HT1080 (cell line): Measurements from ENCODE around the gene CLDN1. TPM values are rescaled to one million over a fixed set of nuclear protein-coding genes. Genes with fewer than 3 reads are reported as not detected.

ENCODE experiments used
- DNase-seq: peaks from one replicate; pipeline ENCODE4 v3.0.0-alpha.2; 2015; ENCODE audit warnings: low read depth
- total RNA-seq: library from RNA; depleted of rRNA; stranded (reverse); fragments of >200 nt; shearing (Covaris generic); gene quantifications from 2 replicates; pipeline ENCODE4 v1.2.3, GENCODE V29; 2014

Gene CLDN1
- total RNA-seq, 1 experiment from 2014 or later = 0.37 TPM

DNA sequence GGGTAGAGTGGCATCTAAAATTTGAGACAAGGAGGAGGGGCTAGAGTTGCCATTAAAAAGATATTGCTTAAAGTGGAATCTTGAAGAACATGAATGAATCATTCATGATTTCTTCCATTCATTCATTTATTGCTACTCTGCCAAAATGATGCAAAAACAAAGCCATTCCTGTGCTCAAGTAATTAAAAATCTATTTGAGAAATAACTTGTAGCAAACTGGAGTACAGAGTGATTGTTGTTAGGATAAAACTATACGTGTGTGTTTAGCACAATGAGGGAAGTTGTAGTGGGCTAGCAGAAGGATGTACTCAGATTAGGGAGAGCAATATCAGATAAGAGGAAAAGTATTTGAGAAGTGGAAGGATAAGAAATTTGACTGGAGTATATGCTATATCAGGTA, 11.7 kb upstream of the CLDN1 start:
- DNase-seq = no peak

DNA sequence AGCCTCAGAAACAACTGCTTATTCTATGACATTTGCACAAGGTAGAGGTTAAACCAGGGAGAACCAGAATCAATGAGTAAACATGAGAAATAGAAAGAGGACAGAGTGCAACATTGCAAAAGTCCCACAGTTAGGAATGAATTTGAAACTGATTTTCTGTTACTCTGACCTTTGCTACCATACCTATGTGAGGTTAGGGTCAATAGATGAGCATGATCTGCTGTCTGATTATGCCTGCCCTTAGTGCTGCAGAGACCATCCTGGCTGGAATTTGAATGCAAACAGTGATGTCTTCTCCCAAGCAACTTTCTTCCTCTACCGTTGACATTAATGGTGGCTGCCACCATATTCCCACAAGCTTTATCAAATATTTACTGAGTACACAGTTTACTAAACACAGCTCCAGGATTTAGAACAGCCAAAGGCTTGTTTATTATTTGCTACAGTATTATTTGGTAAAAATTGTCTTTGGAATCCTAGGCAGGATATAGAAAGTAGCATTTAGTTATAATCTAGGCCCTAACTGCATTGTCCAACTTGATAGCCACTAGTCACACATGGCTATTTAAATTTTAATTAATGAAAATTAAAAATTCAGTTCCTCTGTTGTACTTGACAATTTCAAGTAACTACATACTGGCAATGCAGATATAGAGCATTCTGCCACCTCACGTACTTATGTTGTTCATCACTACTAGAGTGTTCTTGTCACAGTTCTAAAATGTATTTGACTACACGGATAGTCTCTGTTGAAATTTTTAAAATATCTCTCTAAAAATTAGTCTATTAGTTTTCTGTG, 8.9 kb upstream of the CLDN1 start:
- no peak for DNase-seq

DNA sequence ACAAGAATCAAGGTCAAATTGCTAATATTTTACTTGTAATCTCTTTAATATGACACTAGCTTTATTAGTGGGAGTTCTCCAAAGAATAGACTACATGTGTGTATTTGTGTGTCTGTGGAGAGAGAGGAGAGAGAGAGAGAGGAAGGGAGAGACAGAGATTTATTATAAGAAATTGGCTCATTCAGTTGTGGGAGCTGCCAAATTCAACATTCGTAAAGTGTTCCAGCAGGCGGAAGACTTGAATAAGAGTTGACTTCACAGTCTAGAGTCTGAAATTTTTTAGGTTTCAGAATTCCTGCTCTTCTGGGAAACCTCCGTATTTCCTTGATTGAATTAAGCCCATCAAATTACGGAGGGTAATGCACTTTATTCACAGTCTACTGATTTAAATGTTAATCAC, 4.7 kb upstream of the CLDN1 start:
- DNase-seq = no peak

DNA sequence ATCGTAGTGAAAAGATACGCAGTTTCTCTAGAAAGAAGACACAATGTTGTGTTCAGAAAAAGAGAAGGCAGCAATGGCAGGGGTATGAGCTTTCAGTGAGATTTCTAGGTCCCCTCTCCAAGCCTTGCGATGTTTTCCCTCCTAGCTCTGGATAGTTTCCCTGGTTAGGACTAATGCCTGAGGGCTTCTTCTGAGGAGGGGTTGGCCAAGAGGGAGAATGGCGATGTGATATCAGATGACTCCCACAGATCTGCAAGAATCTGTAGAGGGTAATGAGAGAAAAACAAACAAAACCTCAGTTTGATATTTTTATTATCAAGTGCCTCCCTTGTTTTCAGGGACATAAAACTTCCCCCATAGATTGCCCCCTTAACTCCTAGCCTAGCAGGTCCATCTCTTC, 4.1 kb upstream of the CLDN1 start:
- DNase-seq = no peak

DNA sequence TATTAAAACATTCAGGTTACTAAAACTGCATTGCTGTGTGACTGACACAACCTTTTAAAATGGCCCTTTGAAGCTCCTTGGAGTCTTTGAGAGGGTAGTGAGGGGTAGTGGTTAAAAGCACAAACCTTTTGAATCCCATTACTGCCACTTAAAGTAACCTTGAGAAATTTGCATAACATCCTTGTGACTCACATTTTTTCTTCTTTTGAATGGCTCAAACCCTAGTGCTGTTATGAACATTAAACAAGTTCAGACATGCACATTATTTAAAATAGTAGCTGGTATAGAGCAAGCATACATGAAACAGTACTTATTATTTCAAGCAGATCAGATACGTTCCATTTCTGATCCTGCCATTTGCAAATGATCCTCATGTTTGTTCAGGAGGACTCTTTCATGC, 3.7 kb upstream of the CLDN1 start:
- DNase-seq = peak; percentile 27

DNA sequence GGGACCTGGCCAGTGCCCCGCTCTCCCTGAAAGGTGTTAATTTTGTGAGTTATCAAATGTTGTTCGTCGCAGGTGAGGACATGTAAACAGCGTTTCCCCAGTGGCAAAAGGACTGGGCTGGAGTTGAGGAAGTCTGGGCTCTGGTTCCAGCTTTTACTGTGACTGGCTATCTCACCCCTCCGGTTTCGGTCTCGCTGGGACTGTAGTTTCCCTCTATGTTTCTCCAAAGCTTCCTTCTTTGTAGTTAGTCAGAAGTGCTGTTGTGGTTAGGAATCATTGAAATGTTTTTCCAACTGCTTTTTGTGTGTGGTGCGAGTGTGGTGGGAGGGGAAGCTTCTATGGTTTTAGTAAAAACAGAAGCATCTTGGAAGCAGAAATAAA, 990 bp upstream of the CLDN1 start:
- no peak for DNase-seq

DNA sequence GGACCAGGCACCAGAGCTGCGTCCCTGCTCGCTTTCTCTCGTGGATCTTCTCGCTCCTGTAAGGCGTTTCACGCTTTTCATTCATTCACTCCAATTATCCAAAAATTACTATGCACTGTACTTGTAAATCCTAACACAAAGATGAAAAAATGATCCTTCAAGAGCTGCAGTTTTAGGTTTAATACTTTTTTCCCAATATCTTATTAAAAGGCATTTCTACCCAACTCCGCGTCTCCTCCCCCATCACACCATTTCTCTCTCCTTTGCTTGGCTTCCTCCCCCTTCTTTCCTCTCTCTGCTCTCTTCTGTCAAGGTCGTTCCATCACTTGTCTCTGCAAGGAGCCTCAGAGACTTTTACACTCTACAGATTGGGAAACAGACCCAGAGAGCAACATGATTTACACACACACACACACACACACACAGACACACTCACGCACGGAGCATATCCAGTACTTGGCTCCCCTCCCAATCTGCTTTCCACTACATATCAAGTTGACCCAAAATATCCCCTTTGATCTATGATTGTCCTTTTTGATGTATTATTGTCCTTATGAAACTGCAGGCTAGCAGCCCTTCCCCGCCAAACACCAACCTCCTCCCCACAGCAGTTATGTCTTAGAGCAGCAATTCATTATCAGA, 479 bp upstream of the CLDN1 start:
- DNase-seq = no peak

DNA sequence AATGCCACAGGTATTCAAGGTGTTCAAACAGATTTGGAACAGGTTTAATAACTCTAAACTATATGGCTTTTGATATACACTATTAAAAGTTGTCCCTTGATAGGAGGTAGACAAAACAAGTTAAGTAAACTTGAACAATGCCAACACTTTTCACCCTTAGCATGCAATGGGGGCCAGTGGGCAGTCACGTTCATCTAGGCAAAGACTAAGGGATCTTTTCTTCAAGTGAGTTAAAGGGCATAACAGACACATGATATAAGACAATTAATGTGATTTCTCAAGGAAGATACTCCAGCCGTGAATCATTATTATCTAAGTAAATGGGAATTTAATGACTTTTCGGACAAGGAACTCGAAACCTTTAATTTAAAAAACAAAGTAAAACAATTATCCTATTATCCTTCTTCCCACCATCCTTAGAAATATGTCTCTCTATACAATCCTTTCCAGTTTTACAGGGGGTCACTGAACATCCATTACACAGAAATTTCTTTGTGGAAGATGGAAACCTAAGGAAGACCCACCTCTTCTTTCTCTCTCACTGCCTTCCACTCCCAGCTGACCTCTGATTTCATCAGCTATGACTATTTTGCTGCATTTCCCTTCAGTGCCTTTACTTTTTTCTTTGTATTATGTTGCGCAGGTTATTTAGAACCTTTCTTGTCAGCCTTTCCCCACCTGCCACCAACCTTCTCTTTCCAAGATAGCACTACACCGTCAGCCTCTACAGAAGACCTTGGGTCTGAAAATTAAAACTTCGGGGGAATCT, 1.5 kb downstream of the CLDN1 start:
- DNase-seq = no peak

DNA sequence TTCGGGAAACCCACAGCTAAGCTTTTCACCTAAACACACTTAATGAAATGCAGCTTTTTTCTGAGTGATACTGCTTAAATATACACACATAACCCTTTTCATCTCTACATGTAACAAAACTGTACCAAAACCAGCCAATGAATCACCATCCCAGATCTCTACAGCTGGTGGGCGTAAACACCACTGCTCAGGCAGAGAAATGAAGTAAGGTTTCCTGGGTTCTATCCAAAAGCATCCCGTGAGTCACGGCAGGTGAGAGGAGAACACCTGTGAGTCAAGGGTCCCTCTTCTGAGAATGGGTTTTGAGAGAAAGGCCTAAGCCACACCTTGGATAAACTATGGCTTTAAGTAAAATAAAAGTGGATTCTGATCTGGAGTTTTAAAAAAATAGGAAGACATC, 2.6 kb downstream of the CLDN1 start:
- DNase-seq = peak; percentile 32

DNA sequence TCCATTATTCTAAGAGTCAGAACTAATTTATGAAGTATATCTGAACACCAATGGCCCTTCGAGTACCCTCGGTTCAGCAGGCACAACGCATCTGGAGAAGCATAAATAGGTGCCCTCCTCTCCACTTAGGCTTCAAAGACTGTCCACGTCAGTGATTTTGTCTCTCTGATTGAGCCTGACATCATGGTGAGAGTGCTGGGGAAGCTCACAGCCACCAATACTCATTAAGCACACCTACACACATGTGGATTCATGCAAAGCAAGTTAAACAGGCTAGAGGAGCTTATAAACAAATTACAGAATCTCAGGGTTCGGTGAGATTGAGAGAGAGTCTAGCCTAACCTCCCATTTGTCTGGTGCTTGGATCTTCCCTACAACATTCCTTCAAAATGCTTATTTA, 3.6 kb downstream of the CLDN1 start:
- DNase-seq = no peak

DNA sequence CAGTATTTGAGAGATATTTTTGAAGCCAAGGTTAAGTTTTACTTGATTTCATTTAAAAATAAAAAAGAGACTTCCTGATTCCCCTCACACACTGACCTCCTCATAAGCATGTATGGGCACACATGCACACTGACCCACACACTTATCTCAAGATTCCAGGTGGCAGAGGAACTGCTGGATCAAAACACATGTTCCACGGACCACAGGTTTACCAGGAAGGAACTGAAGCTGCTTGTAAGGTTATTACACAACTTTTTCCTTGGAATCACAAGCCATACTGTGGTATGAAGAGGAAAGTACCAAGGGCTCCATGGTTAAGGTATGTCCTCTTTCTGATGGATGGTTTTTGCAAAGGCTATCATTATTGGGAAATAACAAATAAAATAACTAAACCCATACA, 7.5 kb downstream of the CLDN1 start:
- DNase-seq = no peak

DNA sequence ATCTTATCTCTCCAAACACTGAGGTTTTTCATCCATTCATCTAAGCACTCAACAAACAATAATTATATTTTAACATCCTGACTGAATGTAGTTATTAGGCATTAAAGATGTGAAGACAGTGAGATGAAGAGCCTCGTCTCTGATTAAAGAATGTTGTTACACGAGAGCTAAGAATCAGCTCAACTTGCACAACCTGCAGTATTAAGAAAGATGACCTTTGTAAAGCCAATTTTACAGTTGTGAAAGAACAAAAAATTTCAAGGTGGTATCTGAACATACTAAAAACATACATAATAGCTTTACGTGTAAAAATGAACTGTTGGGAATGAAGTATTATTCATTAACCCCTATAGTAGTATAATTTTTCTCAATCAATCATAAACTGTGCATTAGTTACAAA, 12.8 kb downstream of the CLDN1 start:
- no peak for DNase-seq

DNA sequence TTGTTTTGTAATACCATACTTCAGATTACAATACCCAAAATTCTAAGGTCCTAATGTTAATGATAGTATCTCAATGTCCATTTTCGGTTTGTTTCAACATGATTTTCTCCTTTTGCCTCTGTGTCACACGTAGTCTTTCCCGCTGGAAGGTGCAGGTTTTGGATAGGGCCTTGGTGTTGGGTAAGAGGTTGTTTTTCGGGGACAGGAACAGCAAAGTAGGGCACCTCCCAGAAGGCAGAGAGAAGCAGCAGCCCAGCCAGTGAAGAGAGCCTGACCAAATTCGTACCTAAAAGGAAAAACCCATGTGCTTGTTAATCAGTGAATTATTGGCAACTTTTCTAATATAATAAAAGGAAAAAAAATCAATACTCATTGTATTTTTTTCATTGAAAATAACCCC, 14.1 kb downstream of the CLDN1 start:
- no peak for DNase-seq

DNA sequence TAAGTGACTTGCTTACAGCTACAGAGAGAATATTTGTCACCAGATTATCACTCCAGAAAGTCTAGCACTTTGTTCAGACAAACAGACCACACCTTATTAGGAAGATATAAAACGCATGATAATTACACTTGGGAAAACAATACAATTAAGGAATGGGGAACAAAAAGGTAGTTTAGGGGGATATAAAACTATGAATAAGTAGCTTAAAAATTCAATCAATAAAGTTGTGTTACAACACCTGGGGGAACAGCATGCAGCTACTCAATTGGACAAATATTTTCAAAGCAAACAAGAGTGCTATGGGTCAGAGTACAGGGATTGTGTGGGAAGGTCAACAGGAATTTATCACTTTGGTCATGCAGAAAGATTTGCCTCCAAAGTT, 15.1 kb downstream of the CLDN1 start:
- no peak for DNase-seq

DNA sequence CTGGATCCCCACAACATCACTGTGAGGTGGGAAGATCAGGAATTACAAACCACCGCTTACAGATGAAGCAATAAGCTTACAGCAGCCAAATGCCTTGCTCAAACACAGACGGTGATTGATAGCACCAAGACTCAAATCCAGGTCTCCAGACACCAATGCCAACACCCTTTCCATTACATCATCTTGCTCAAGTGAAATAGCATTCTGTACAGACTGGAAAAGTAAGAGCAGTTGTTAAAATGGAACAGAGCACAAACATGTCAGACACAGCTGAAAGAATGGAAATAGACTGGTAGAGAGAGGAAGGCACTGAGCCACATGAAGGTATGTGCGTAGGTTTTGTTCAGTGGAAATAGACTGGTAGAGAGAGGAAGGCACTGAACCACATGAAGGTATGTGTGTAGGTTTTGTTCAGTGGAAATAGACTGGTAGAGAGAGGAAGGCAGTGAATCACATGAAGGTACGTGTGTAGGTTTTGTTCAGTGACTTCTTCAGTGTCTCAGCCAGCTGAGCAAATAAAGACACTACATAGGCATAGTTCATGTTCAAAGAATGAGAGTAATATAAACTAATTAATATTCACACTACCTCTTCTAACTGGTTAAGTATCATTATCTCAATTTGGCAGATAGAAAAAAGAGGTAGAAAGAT, 15.6 kb downstream of the CLDN1 start:
- no peak for DNase-seq

DNA sequence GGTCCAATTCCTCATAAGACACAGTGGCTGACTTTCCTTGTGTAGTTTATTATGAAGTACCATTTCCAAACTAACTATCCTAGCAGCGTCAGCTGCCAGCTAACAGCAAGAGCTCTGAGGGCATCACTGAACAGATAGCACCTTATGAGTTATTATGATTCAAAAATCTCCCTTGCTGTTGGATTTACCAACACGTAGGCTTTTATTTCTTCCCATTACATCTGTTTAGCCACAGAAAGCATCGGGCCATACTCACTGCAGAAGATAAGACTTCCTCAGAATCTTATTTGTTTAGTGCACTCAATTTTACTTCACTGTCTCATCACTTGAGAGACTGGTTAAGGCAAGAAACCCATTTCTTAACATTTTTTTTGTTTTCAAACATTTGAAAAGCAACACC, 16.2 kb downstream of the CLDN1 start:
- no peak for DNase-seq

DNA sequence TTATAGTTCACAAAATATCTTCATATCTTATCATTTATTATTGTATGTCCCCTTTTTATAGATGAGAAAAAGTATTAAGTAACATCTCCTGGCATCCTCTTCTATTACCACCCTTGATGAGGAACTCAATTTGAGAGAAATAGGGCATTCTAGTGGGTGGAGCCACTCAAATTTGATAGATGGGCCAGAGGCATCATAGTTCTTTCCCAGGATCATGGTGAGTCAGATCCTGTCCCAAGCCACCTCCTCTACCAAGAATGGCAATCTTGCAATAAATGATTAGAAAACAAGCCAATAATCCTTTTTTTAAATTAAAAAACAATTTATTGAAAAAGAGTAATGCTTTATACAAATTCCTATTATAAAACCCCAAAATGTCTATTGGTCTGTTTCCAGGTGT, 16.8 kb downstream of the CLDN1 start:
- DNase-seq = peak; percentile 80

DNA sequence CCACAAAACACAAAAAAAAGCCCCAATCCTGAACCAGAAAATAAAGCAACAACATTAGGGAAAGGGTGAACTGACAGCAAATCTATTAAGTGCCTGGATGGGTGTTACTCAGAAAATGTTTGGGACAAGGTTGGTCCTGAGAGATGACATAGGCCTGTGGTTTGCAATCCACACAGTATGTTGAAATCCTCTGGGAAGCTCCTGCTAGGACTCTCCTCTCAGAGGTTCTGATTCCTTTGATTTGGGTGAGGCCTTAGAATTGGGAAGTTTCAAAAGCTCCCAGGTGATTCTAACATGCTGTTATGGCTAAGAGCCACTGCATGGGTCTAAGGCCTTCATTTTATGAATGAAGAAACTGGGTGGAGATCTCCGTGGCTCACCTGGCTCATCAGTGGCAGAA, 18.4 kb downstream of the CLDN1 start:
- DNase-seq = no peak

DNA sequence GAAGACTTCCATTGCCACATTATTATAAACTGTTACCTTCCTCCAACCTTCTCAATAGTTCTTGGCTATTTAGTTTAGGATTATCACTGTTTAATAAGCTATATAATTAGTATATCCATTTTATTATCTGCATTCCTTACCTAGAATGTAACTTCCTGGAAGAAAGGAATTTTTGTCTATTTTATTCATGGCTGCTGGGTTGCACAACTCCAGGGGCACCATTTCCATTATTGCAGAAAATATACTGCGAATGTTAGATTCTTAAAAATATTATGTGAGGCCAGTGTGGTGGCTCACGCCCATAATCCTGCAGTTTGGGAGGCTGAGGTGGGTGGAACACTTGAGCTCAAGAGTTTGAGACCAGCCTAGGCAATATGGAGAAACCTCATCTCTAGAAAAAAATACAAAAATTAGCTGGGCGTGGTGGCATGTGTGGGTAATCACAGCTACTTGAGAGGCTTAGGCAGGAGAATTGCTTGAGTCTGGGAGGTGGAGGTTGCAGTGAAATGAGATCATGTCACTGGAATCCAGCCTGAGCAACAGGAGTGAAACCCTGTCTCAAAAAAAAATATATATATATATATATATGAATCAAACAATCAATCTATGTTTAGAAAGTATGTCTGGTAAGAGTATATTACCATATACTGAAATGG, 19.9 kb downstream of the CLDN1 start:
- peak; percentile 44 for DNase-seq

DNA sequence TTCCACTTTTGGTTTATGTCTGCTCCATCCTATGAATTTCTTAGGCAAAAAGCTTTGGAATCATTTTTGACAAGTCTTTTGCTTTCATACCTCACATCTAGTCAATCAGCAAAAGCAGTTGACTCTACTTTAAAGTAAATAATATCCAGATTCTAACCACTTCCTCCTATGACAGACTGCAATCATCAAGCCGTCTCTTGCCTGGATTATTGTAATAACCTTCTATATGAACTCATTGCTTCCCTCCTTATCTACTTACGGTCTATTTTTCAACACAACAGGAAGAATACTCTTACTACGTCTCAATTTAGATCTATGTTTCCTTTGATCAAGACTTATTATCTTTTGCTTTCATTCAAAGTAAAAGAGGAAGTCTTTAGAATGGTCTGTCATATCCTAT, 20.7 kb downstream of the CLDN1 start:
- DNase-seq = no peak

DNA sequence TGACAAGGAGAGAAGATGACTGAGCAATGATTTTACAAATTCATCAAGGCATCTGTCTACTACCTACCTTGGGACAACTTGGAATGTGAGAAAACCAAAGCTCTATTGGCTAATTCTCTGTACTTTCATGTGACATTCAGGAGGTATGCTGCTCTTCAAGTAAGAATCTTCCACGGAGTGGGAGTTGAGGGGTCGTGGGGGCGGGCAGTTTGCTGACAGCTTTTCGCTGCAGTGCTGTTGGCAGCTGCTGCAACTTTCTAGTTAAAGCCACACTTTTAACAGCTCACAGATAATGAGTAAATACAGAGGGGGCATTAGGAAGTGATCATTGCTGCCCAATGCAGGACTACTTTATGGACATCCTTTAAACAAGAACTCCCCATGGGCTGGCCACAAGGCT, 22.3 kb downstream of the CLDN1 start:
- no peak for DNase-seq

DNA sequence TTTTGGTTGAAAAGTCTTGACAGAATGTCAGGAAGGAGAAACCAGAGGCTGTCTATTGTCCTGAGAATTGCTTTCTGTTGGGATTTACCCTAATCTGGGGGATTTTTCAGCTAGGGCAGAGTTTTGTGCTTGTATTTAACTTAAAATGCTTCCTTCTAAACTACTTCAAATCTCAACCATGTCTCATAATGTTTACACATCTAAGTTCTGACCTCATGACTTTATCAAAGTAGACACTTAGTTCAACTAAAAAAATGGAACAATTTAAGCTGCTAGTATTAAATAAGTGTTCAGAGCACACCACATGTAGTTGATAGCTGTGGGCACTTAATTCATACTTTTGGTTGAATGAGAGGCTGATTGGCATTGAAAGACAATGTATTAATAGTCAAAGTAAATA, 28.2 kb downstream of the CLDN1 start:
- DNase-seq = no peak
